ENCODE data around the gene IZUMO1. TPM values are rescaled to one million over a fixed set of nuclear protein-coding genes. Genes with fewer than 3 reads are reported as not detected.

IZUMO1 gene
- total and polyA plus RNA-seq, 2 of the 13 experiments (the other 11 are each of a cell fraction or from before 2014, with no cell fraction given) = 0.07 to 0.22 TPM

GRCh38 chr19:48745208-48745995 lies 1.3 kb downstream of the IZUMO1 start (continued):
- TF ChIP-seq BATF2 (CRISPR knock-in tag; IDR thresholded peaks at IDR 0.05) (no peak), ZBTB39 (CRISPR knock-in tag; IDR thresholded peaks at IDR 0.05) (no peak), KAT8 (CRISPR knock-in tag; IDR thresholded peaks at IDR 0.05) (no peak), MATR3 (CRISPR knock-in tag; IDR thresholded peaks at IDR 0.05) (no peak), ELF1 (CRISPR knock-in tag; IDR thresholded peaks at IDR 0.05) (no peak), ZNF672 (CRISPR knock-in tag; IDR thresholded peaks at IDR 0.05) (no peak), ZNF704 (CRISPR knock-in tag; IDR thresholded peaks at IDR 0.05; ENCODE audit: borderline replicate concordance) (no peak), HNF4G (IDR thresholded peaks at IDR 0.05; ENCODE audit: borderline replicate concordance, low read depth, low read length) (no peak), HNF4G (CRISPR knock-in tag; IDR thresholded peaks at IDR 0.05; ENCODE audit: borderline replicate concordance, low read depth) (no peak), ZNF484 (CRISPR knock-in tag; IDR thresholded peaks at IDR 0.05; ENCODE audit: borderline replicate concordance, low read depth) (no peak), POLR2AphosphoS2 (IDR thresholded peaks at IDR 0.05; ENCODE audit: low read depth, low read length) (no peak), SUZ12 (IDR thresholded peaks at IDR 0.05; ENCODE audit: low read depth, low read length) (peak; percentile 98), ZNF691 (CRISPR knock-in tag; IDR thresholded peaks at IDR 0.05; ENCODE audit: borderline replicate concordance, low read depth) (no peak), SIN3B (IDR thresholded peaks at IDR 0.05; ENCODE audit: low read length) (no peak), THAP9 (CRISPR knock-in tag; IDR thresholded peaks at IDR 0.05; ENCODE audit: borderline replicate concordance) (no peak), RBAK (CRISPR knock-in tag; IDR thresholded peaks at IDR 0.05) (no peak), CCDC6 (CRISPR knock-in tag; IDR thresholded peaks at IDR 0.05) (no peak), FOSL2 (CRISPR knock-in tag; IDR thresholded peaks at IDR 0.05) (no peak), ZNF576 (CRISPR knock-in tag; IDR thresholded peaks at IDR 0.05) (no peak), SNRNP70 (IDR thresholded peaks at IDR 0.05; ENCODE audit: low read depth, low read length) (no peak), SOX13 (IDR thresholded peaks at IDR 0.05) (no peak), SOX13 (CRISPR knock-in tag; conservative IDR thresholded peaks at IDR 0.05 in 1 of 2, IDR thresholded peaks at IDR 0.05 in 1 of 2) (no peak), ZNF772 (CRISPR knock-in tag; IDR thresholded peaks at IDR 0.05) (no peak)

Measured in HepG2 (cell line).